ENCODE data around the gene BEST3.
"Not testable (repeated sequence)": the region's sequence is repeated elsewhere in the genome, so short reads cannot be mapped to it uniquely, and the experiment has no call there.

BEST3 gene

GRCh38 chr12:69647178-69647577, 51.9 kb downstream of the BEST3 start:
- no peak for DNase-seq

- DNase-seq: no peak
Observed at GRCh38 chr12:69645031-69645430, 54.1 kb downstream of the BEST3 start.

GRCh38 chr12:69644511-69644910, 54.6 kb downstream of the BEST3 start:
- DNase-seq: no peak

- DNase-seq: no peak
Observed at GRCh38 chr12:69642531-69642930, 56.6 kb downstream of the BEST3 start.

- no peak for DNase-seq
Observed at GRCh38 chr12:69641546-69641945, 57.6 kb downstream of the BEST3 start.

- DNase-seq: peak; percentile 31
Observed at GRCh38 chr12:69639400-69640016, 59.6 kb downstream of the BEST3 start.

- DNase-seq: no peak
Observed at GRCh38 chr12:69633061-69633460, 66.0 kb downstream of the BEST3 start.

- no peak for DNase-seq
Observed at GRCh38 chr12:69630191-69630590, 68.9 kb downstream of the BEST3 start.

- no peak for DNase-seq
Observed at GRCh38 chr12:69627501-69627900, 71.6 kb downstream of the BEST3 start.

GRCh38 chr12:69623970-69624369, 75.1 kb downstream of the BEST3 start:
- no peak for DNase-seq

- no peak for DNase-seq
Observed at GRCh38 chr12:69621551-69621950, 77.6 kb downstream of the BEST3 start.

- no peak for DNase-seq
Observed at GRCh38 chr12:69620921-69621320, 78.2 kb downstream of the BEST3 start.

GRCh38 chr12:69620077-69620476, 79.0 kb downstream of the BEST3 start:
- DNase-seq: no peak

- DNase-seq: no peak
Observed at GRCh38 chr12:69619050-69619449, 80.1 kb downstream of the BEST3 start.

- DNase-seq: no peak
Observed at GRCh38 chr12:69616025-69616424, 83.1 kb downstream of the BEST3 start.

- DNase-seq: no peak
Observed at GRCh38 chr12:69613351-69613750, 85.8 kb downstream of the BEST3 start.

GRCh38 chr12:69610729-69611128, 88.4 kb downstream of the BEST3 start, which contains the start of gene LRRC10:
TSS of gene LRRC10 (minus strand) at chr12:69610907. CDS start at chr12:69610838, 69 bp downstream.
- DNase-seq: no peak

GRCh38 chr12:69610126-69610525, 89.0 kb downstream of the BEST3 start:
- DNase-seq: no peak

GRCh38 chr12:69608114-69608513, 91.0 kb downstream of the BEST3 start:
- DNase-seq: no peak

- DNase-seq: not testable (repeated sequence)
Observed at GRCh38 chr12:69604275-69604674, 94.8 kb downstream of the BEST3 start.

Measured in effector CD8-positive, alpha-beta T cell (primary cell).